ENCODE data around the gene KCNAB1.
"Not testable (repeated sequence)": the region's sequence is repeated elsewhere in the genome, so short reads cannot be mapped to it uniquely, and the experiment has no call there.

KCNAB1 gene

DNA sequence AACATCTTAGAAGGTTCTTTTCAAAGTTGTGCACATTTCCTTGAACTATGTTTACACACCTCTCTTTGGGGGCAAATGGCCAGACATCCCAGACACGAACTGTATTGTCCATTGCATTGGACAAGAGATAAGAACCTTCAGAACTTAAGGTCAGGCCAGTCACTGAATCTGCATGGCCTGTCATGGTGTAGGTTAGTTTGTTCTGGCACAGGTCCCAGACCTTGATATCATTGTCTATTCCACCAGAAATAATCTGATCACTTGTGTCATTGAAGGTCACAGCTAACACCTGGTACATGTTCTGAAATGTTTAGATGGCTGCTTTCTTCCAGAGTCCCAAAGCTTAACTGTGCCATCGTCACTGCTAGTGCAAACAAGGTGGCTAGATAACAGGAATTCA is 55.7 kb downstream of the KCNAB1 start:
- DNase-seq (ENCODE audit: low read depth): no peak

DNA sequence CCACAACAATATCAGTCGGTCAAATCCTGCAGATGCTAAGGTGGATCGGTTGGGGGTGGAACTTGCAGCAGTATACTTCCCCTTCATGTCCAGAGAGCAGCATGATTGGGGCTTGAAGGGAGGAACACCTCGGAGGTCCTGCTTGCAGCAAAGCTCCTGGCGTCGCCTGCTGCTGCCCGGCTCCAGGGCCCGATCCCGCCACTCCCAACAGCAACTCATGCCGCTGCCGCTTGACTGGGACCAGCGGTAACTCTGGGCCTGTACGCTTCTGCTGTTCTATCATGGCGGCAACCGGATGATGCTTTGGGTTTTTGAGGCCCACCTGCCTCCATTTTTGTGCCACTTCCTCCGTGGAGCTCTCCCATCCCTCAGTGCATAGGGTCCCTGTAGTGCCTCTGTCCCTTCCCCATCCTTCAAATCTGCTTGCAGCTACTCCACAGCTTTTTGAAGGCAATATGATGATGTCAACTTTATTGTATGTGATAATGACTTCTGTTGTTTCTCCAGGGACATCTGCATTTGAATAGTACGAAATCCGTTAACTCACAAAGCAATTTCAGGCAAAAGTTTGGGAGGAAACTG is 56.3 kb downstream of the KCNAB1 start:
- DNase-seq (ENCODE audit: low read depth): no peak

DNA sequence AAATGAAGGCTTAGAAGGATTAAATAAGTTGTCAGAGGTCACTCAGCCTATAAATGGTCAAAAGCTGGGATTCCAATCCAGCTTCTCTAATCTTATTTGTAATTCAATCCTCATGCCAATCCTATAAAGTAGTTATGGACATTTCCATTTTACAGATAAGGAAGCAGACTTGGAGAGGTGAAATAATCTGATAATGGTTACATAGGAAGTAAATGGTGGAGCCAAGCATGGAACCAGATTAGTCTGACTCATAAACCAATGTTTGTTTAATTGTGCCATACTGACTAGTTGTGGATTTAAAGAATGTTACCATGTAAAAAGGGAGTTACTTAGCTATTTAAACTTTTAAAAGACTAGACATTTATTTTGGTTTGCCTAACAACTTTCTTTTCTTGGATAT is 59.7 kb downstream of the KCNAB1 start:
- DNase-seq (ENCODE audit: low read depth): no peak

DNA sequence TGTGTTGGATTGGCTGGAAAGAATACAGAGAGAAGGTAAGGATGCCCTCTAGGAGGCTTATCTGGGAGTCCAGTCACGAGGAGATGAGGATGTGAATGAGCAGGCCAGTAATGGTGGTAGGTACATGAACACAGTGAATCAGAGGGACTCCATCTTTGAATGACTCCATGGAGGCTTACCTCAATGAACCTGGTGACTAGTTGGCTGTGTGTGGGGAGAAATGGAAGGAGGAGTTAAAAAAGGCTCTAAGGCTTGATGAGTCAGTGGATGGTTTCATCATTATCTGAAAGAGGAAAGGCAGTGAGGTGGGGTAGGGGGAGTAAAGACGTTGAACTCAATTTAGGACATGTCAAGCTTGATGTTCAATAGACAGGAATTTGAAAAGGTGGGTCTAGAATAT is 61.1 kb downstream of the KCNAB1 start:
- DNase-seq (ENCODE audit: low read depth): no peak

DNA sequence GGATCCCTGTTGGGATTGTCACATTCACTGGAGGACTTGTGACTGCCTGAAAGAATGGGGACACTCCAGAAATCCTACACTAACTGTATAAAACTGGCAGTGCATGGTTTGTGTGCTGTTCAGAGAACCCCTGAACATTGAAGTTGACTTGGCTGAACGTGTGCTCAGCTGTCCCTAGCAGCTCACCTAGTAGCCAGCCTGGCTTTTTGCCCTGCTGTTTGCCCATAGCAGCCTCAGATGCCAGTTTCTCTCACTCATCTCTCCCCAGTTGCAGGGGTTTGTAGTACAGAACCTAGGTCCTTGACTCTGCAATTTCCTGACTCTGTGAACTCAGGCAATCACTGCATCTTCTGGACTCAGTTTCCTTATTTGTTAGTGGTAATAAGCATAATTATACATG is 63.0 kb downstream of the KCNAB1 start:
- no peak for DNase-seq (ENCODE audit: low read depth)

DNA sequence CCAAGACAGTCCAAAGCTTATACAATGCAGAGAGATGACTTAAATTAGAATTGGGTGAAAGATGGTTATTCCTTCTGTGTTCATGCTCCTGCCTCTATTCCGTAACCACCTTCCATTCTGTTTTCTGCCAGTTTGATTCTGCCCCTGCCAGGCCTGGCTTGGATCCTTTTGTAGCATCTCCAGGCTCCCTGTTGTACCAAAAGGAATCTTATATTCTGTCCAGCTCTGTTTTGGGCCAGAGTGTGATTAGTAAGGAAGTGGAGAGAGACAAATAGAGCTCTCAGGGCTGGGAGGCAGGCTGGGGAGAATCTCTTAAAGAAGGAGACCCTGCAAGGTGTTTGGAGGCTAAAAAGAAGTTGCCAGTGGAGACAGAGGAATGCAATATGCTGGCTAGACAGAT is 63.8 kb downstream of the KCNAB1 start:
- DNase-seq (ENCODE audit: low read depth): no peak

DNA sequence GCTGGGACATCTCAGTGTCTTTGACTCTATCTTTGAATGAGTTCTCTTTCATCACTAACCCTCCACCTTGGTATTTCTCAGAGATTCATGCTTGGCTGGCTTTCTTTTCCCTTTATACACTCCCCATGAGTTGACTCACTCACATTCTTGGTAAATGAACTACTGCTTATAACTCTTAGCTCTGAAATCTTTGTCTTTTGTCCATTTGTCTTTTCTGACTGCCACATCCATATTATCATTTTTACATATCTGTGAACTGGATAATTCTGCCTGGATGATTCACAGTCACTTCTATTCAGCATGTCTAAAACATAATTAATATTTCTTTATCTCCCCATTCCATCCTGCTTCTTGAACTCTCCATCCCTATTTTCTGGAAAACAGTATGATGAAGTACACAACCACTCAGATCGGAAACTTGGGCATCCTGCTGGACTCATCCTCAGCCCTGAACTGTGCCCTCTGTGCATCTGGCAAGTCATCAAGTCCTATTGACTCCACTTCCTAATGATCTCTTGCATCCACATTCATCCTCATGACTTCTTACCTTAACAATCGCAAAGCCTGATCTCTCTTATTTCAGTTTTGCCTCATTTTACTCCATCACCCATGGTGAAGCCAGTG is 66.9 kb downstream of the KCNAB1 start:
- no peak for DNase-seq (ENCODE audit: low read depth)

DNA sequence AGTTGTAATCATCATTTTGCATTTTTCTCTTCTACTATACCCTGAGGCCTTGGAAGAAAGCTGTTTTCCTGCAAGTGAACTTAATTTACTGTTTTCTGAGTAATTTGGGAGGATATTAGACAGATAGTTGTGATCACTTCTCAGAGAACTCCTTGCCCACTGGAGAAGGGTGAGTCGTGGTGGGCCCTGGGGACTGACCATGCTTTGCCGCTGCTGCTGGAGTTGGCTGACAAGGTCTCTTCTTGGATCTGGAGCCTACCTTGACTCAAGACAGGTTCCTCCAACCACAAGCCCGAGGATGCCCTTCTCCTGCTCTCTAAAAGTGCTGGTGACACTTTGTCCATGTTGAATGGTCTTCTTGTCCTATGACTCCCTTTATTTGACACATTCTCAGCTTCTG is 68.4 kb downstream of the KCNAB1 start:
- DNase-seq (ENCODE audit: low read depth): no peak

DNA sequence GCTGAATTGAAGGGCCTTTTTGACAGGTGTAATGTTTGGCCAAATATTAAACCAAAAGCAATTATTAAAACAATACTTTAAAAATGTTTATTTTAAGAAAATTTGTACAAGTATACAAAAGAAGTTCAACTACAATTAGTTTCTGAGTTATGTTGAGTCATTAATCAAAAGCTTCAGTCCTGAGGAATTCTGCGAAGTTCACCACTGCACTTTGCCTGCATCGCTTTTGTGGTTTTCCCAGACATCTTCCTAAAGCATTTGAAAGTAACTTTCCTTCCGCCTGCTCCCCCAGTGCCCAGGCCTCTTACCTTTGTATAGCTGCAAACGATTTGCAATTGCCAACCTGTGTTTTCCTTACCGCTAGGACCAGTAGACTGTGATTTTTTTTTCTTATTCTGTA is 69.5 kb downstream of the KCNAB1 start:
- no peak for DNase-seq (ENCODE audit: low read depth)

DNA sequence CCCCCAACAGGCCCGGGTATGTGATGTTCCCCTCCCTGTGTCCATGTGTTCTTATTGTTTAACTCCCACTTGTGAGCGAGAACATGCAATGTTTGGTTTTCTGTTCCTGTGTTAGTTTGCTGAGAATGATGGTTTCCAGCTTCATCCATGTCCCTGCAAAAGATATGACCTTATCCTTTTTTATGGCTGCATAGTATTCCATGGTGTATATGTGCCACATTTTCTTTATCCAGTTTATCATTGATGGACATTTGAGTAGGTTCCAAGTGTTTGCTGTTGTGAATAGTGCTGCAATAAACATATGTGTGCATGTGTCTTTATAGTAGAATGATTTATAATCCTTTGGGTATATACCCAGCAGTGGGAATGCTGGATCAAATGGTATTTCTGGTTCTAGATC is 74.6 kb downstream of the KCNAB1 start:
- DNase-seq (ENCODE audit: low read depth): not testable (repeated sequence)

DNA sequence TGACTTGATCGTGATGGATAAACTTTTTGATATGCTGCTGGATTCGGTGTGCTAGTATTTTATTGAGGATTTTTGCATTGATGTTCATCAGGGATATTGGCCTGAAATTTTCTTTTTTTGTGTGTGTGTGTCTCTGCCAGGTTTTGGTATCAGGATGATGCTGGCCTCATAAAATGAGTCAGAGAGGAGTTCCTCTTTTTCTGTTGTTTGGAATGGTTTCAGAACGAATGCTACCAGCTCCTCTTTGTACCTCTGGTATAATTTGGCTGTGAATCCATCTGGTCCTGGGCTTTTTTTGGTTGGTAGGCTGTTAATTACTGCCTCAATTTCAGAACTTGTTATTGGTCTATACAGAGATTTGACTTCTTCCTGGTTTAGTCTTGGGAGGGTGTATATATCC is 76.8 kb downstream of the KCNAB1 start:
- DNase-seq (ENCODE audit: low read depth): not testable (repeated sequence)

DNA sequence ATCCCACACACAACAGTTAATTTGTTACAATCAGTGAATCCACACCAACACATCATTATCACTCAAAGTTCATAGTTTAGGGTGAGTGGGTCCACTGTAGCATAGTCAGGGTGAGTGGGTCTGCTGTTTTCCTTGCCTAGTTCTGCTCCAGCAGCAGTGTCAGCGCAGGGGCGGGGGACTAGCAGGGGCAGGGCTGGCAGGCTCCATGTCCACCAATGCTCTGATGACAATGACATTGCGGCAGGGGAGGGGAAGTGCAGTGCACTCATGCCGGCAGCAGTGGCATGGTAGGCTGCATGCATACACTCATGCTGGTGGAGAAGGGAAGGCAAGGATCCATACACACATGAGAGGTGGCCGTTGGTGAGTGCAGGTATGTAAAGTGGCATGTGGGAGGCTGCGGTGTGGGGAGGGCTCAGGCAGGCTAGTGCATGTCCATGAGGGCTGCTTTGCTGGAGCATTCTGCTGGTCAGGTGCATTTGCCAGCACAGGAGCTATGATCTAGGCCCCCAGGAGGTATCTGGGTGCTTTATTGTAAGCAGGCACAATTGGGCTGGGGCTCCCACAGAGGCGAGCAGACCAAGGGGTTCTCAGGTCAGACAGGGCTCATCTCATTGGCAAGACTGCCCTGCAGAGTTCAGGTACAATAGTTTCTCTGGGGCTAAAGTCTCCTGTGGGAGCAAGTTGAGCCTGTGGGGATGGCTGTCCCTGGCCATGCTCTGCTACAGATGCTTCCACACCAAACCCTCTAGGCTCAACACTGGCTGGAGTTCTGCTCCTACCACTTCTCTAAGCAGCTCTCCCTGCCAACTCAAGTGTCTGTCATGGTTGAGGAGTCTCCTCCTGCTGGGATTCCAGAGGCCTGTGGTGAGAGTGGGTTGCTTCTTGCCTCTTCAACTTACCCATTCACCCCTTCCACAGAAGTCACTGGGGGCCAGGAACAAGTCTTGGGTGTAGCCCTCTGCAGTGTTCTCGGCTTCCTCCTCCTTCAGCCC is 81.3 kb downstream of the KCNAB1 start:
- DNase-seq (ENCODE audit: low read depth): no peak

DNA sequence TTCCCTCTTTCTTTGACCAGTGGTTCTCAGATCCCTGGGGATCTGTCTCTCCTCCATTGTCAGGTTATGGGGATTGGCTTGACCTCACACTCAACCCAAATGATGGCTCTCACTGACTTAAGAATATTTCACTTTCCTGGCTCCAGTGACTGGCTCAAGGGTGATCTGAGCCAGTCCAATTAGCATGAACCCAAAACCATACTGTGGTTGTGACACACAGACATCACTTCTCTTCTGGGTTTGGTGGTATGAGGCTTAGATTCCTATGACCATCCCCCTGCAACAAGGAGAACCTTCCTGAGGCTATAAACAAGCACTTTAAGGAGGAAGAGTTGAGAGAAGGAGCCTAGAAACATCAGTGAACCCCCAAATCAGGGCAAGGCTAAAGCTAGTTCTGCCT is 85.8 kb downstream of the KCNAB1 start:
- no peak for DNase-seq (ENCODE audit: low read depth)

DNA sequence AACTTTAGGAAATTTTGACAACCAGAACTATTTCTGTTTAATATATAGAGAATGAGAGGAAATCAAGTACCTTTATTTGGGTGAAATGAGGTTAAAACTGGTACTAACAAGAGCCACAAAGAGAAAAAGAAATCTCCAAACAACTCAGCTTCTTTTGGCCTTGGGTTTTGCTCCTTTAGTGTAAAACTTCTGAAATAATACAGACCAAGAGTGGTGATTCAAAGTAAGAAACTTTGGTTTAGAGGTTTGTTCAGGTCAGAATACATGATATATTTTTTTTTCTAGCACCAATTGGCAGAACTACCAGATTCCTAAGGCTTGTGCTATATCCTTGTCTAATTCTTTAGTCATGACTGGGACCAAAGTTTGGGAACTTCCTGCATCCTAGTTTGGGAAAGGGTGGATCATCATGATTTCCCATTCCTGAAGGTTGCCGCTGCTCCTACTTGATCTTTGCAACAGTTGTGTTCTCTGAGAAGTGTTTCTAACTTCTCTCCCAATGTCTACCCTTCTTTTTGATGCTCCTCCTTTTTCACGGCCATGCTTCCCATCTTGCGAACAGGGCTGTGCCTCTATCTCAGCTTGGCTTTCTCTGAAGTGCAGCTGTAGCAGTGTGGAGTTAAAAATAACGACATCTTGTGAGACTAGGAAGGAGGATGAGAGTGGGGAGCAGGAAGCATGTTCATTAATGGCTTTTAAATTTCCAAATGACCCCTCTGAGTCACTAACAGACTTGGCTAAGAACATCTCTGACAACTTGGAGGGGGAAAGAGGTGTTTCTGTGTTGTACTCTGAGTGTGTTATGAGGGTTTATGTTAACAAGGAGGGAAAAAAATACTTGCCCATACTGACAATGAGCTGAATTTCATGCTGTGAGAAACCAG is 87.7 kb downstream of the KCNAB1 start:
- no peak for DNase-seq (ENCODE audit: low read depth)

DNA sequence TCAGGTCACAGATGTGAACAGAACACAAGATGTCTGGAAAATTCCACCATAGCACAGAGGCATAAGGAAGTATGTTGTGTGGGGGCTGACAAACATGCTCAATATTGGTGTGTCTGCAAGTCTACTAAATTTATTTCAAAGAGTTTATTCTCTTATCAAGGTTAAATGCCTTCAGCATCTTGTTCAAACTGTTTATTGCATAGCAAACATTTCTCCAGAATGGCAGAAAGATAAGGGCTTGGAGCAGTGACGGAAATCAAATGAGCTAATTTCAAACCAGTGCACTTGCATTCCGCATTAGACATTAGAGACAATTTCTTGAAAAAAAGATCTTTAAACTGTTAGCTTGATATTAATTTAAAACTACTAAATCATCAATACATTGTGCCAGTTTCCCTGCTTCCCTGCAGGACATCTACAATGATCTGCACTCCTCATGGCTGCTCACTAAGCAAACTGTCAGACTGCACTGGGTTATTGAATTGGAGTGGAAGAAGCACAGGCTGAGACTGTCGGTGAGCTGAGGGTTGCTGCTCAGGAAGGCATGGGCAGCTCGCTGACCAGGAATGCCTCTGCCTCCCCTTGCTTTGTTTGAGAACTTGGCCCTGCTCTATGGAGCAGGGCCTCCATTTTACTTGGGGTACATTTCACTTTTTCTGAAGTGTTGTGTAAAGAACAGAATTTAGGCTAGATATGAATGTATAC is 89.4 kb downstream of the KCNAB1 start:
- DNase-seq (ENCODE audit: low read depth): no peak

DNA sequence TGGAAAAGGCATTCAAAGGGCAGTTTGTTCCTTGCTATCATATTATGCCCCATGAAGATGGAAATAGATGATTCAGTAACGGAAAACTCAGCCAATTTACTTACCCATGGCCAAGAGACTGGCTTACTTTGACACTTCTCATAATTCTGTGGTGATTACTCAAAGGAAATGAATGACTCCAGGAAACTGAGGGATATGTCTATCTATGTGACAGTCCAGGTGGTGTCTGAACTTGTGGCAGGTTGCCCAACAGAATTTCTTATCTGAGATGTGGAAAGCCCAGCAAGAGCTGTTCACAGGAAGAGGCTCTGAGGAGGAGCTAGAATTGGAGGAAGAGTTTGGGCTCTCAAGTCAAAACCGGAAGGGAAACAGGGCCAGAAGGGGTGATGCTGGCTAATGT is 91.2 kb downstream of the KCNAB1 start:
- DNase-seq (ENCODE audit: low read depth): no peak

DNA sequence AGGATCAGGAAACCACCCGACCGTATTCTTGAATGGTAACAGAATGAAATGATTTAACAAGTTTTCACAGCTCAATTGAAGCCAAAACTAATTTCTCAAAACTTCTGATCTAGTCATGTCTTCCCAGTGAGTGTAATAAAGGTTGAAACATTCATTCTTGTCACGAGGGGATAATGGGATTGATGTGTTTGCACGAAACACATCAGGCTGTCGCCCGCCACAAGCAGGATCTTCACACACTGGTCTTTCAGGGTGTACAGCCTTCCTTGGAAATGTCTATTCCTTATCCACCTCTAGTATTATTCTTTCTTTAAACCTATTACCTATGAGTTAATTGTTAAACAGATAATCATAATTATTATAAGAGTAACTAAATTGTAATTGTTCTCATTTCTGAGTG is 94.3 kb downstream of the KCNAB1 start:
- no peak for DNase-seq (ENCODE audit: low read depth)

DNA sequence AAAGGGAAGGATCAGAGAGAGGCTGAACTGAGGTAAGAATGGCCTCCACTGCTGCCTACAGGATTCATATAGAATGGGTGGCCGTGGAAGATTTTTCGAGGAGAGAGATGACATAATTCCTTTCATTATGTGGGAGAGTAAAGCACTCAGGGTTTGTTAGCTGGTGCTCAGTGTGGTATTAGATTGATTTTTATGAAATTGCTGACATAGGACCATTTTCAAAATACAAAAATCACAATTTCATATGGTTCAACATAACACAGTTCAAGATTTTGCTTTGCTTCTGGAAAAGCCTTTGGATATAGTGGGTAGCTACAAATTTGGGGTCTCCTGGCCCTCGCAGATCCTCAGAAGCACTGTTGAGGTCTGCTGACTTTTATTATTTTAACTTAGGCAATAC is 95.4 kb downstream of the KCNAB1 start:
- DNase-seq (ENCODE audit: low read depth): no peak

DNA sequence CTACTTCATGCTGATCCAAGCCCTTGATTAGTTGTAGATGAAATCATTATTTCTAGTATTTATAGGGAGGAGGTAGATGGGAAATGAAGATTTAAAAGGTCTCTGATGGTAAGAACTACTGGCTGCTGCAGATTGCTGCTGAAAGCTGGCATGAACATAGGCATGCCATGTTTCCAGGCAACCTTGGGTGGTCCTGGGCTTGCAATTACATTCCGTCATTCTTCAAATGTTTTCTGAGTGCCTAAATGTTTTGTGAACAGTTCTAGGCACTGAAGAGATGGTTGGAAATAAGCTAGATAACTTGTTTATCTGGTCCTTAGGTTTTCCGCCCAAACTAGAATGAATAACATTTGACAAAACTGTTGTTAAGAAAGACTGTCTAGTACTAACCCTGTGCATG is 95.8 kb downstream of the KCNAB1 start:
- no peak for DNase-seq (ENCODE audit: low read depth)

DNA sequence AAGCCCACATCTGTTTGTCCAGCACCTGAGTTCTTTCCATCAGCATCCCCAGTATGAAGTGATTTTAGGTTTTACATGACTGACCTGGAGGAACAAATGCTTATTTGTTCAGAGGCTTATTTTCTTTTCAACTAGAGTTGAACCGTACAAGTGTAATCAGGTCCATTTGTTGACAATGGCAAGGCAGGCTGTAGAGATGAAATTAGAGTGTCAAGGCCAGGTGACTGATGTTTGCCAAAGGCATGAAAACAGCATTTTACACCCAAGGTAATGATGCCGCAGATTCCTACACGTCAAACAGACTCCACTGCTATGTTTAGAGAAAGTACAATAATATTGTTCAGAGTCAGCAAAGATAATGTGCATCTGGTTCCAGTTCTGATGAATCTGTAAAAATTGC is 96.5 kb downstream of the KCNAB1 start:
- DNase-seq (ENCODE audit: low read depth): no peak

DNA sequence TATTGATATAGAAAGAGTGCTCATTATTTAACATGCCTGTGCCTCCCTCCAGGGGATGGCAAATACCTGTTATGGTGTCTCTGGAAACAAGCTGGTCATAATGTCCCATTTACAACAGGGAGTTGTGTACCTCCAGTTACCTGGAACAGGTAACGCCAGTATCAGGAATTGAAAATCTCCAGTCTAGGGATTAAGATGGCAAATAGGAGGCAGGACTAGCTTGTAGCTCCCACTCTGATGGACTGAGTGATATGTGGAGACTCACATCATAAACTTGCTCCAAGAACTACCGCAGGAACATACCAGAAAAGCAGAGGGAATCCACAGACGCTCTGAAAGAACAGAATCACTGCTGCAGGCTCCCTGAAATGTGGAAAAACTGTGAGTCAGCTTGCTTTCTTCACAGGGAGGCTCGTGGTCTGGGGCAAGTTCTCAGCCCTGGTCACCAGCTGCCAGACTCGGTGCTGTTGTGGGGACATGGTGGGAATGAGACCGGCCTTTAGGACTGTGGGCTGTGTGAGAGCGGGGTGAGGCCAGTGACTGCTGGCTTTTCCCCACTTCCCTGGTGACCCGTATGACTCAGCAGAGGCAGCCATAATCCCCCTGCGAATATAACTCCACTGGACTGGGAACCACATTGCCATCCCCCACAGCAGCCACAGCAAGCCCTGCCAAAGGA is 97.4 kb downstream of the KCNAB1 start:
- DNase-seq (ENCODE audit: low read depth): no peak

Measured in stimulated activated CD8-positive, alpha-beta memory T cell treated with anti-CD3 and anti-CD28 coated beads, Interleukin-15, amount 100 ng/mL, for 1 hour (primary cell).